Loucy (cell line): ENCODE data around the gene NAALADL2.

Source experiments
- H2AFZ ChIP-seq: fragments of 200-600 bp; sonication (generic); 2 replicates; pipeline ENCODE4 v1.6.0; 2016; ENCODE audit warnings: antibody characterized with exemption, mild to moderate bottlenecking, low read length, moderate library complexity
- H3F3A ChIP-seq: fragments of 200-600 bp; 2 replicates; pipeline ENCODE4 v1.6.0; 2016; ENCODE audit warnings: antibody characterized with exemption, low read depth, mild to moderate bottlenecking
- H3K27me3 ChIP-seq: fragments of 200-600 bp; sonication (generic); 2 replicates; pipeline ENCODE4 v1.6.1; 2014; ENCODE audit warnings: low read length, mild to moderate bottlenecking; ENCODE audit not compliant: insufficient read depth, poor library complexity, severe bottlenecking
- H3K36me3 ChIP-seq: fragments of 200-600 bp; sonication (generic); 2 replicates; pipeline ENCODE4 v1.6.1; 2016; ENCODE audit warnings: low read length; ENCODE audit not compliant: insufficient read depth
- H3K4me1 ChIP-seq: fragments of 200-600 bp; sonication (generic); 2 replicates; pipeline ENCODE4 v1.5.1; 2014; ENCODE audit warnings: low read length, mild to moderate bottlenecking; ENCODE audit not compliant: insufficient read depth, poor library complexity, severe bottlenecking
- H3K4me2 ChIP-seq: fragments of 200-600 bp; sonication (generic); 2 replicates; pipeline ENCODE4 v1.6.0; 2014; ENCODE audit warnings: antibody characterized with exemption, low read length, low read depth, mild to moderate bottlenecking; ENCODE audit not compliant: poor library complexity, severe bottlenecking
- H3K4me3 ChIP-seq: fragments of 200-600 bp; sonication (generic); 2 replicates; pipeline ENCODE4 v1.5.1; 2014; ENCODE audit warnings: low read length, mild to moderate bottlenecking, mixed read lengths; ENCODE audit not compliant: poor library complexity, severe bottlenecking
- H3K79me2 ChIP-seq: fragments of 200-600 bp; sonication (generic); 2 replicates; pipeline ENCODE4 v1.6.1; 2014; ENCODE audit warnings: low read length; ENCODE audit not compliant: insufficient read depth
- H3K9ac ChIP-seq: fragments of 200-600 bp; sonication (generic); 2 replicates; pipeline ENCODE4 v1.6.0; 2014; ENCODE audit warnings: mild to moderate bottlenecking, low read depth, low read length, moderate library complexity; ENCODE audit not compliant: poor library complexity, severe bottlenecking
- H3K9me2 ChIP-seq: fragments of 200-600 bp; sonication (generic); replicated peaks from 2 replicates; pipeline ENCODE4 v1.6.1; 2016; ENCODE audit warnings: low read depth, low read length, mixed read lengths
- H3K9me3 ChIP-seq: fragments of 200-600 bp; sonication (generic); 2 replicates; pipeline ENCODE4 v1.6.1; 2014; ENCODE audit warnings: mild to moderate bottlenecking, antibody characterized with exemption, low read length, low read depth; ENCODE audit not compliant: insufficient read depth
- H4K20me1 ChIP-seq: fragments of 200-600 bp; sonication (generic); 2 replicates; pipeline ENCODE4 v1.6.0; 2014; ENCODE audit warnings: antibody characterized with exemption, low read length, mild to moderate bottlenecking; ENCODE audit not compliant: insufficient read depth, poor library complexity, severe bottlenecking
- CTCF ChIP-seq: fragments of 200-600 bp; sonication (generic); conservative IDR thresholded peaks from 2 replicates; pipeline ENCODE4 v1.5.1; 2014; ENCODE audit warnings: mild to moderate bottlenecking, antibody characterized with exemption, low read length
- EZH2phosphoT487 ChIP-seq: fragments of 200-600 bp; IDR thresholded peaks from 2 replicates; pipeline ENCODE4 v1.6.1; 2018; ENCODE audit warnings: antibody characterized with exemption, mild to moderate bottlenecking, moderate library complexity, borderline replicate concordance

The NAALADL2 gene

GRCh38 chr3:175274474-175275218, 415.5 kb downstream of the NAALADL2 start:
- Histone ChIP-seq H3K79me2 (no peaks in the 10 kb centered on the region), H3K9ac (no peak overlapping the region), H3K9me3 (no peaks in the 10 kb centered on the region), H3K27me3 (no peaks in the 10 kb centered on the region), H3K9me2 (no peaks in the 10 kb centered on the region), H3K4me3 (no peak overlapping the region), H3K36me3 (no peaks in the 10 kb centered on the region), H2AFZ (no peak overlapping the region), H3K4me1 (no peaks in the 10 kb centered on the region), H3F3A (no peaks in the 10 kb centered on the region), H4K20me1 (no peaks in the 10 kb centered on the region), H3K4me2 (no peak overlapping the region)
- TF ChIP-seq CTCF (no peak), EZH2phosphoT487 (no peak)

- Histone ChIP-seq H3K36me3 (no peaks in the 10 kb centered on the region), H3K27me3 (no peaks in the 10 kb centered on the region), H4K20me1 (no peaks in the 10 kb centered on the region), H2AFZ (no peak overlapping the region), H3K79me2 (no peaks in the 10 kb centered on the region), H3K4me3 (no peak overlapping the region), H3K9me3 (no peaks in the 10 kb centered on the region), H3K4me2 (no peak overlapping the region), H3F3A (no peaks in the 10 kb centered on the region), H3K9ac (no peak overlapping the region), H3K9me2 (no peaks in the 10 kb centered on the region), H3K4me1 (no peaks in the 10 kb centered on the region)
- no peak for TF ChIP-seq EZH2phosphoT487
- no peak for TF ChIP-seq CTCF
Measured at GRCh38 chr3:175278680-175279079, 419.5 kb downstream of the NAALADL2 start.

GRCh38 chr3:175279457-175279856, 420.3 kb downstream of the NAALADL2 start:
- Histone ChIP-seq H3F3A (no peaks in the 10 kb centered on the region), H3K79me2 (no peaks in the 10 kb centered on the region), H3K36me3 (no peaks in the 10 kb centered on the region), H3K9ac (no peak overlapping the region), H3K9me2 (no peaks in the 10 kb centered on the region), H4K20me1 (no peaks in the 10 kb centered on the region), H3K4me1 (no peaks in the 10 kb centered on the region), H3K9me3 (no peaks in the 10 kb centered on the region), H3K27me3 (no peaks in the 10 kb centered on the region), H2AFZ (no peak overlapping the region), H3K4me2 (no peak overlapping the region), H3K4me3 (no peak overlapping the region)
- TF ChIP-seq EZH2phosphoT487 (no peak), CTCF (no peak)
